HL-60 (cell line): ENCODE results near the gene MRAS.

Experiments
- DNase-seq, 2 experiments: peaks; one replicate each; pipeline ENCODE4 v3.0.0-alpha.2; 2010 to 2020; ENCODE audit warnings: low read depth in 1 of 2, low spot score in 1 of 2
- H3K27ac ChIP-seq: fragments of 250-450 bp; sonication (Bioruptor Pico); replicated peaks from 2 replicates; pipeline ENCODE4 v1.5.1; 2020; ENCODE audit warnings: mild to moderate bottlenecking, moderate library complexity
- H3K27me3 ChIP-seq: fragments of 250-450 bp; sonication (Bioruptor Pico); 2 replicates; pipeline ENCODE4 v1.5.1; 2021; ENCODE audit warnings: mild to moderate bottlenecking, moderate library complexity; ENCODE audit not compliant: insufficient read depth, poor library complexity, severe bottlenecking
- H3K4me3 ChIP-seq: replicated peaks from 2 replicates; pipeline ENCODE4 v1.5.1; 2011; ENCODE audit warnings: mild to moderate bottlenecking, control low read depth, low read length; ENCODE audit not compliant: insufficient read depth
- GABPA ChIP-seq: IDR thresholded peaks from 2 replicates; pipeline ENCODE4 v1.6.1; 2012; ENCODE audit warnings: low read depth
- POLR2AphosphoS5 ChIP-seq: IDR thresholded peaks from 2 replicates; pipeline ENCODE4 v1.6.1; 2012; ENCODE audit warnings: low read depth
- REST ChIP-seq: IDR thresholded peaks from 2 replicates; pipeline ENCODE4 v1.6.1; 2012; ENCODE audit warnings: low read depth; ENCODE audit not compliant: insufficient replicate concordance
- SPI1 ChIP-seq: IDR thresholded peaks from 2 replicates; pipeline ENCODE4 v1.6.1; 2012; ENCODE audit warnings: low read depth, mild to moderate bottlenecking, borderline replicate concordance
- TF ChIP-seq, protein P1 (sequence below): IDR thresholded peaks from one replicate; pipeline ENCODE4 v1.5.1; 2011; ENCODE audit warnings: low read length, control low read depth, inconsistent platforms; ENCODE audit not compliant: insufficient read depth

The MRAS gene

DNA sequence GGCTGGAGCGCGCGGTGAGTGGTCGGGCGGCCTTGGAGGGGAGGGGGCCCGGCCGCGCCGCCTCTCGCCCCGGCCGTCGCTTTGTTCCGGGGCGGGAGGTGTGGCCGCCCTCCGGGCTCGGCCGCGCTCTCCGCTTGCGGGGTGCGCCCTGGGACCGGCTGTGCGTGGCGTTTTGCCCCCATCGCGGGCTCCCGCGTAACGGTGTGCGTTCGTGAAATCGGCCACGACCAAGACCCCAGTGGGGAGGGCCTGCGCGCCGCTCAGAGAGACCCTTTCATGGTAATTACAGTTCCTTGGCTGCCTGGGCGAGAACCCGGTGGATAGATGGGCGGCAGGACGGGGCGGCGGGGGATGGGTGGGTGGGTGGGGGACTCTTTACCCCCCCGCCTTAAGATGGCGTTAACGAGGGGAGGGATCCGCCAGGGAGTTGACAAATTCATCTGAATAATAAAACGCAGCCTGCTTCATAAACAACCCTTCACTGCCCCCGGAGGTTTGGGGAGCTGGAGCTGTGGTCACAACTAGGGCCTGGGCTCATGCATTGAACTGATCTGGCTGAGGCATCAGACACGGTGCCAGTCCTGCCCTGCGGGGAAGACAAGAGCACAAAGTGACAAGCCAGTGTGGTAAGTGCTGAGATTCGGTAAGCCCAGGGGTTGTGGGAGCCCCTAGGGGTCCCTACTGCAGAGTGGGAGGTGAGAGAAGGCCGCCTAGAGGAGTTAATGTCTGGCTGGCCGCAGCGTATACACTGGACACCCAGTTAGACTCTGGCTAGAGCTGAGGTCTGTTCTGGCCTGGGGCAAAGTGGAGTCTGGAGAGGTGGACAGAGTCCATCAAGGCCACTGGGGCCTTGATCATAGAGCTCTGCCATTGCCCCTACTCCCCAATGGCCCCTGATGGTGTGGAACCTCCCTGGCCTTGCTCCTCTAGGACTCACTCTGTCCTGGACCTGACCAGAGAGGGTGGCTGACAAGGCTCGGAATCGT lies 668 bp downstream of the MRAS start:
- Histone ChIP-seq H3K27ac (no peak overlapping the region), H3K27me3 (peaks cover 39% of the 10 kb centered on the region), H3K4me3 (peak overlapping the region; percentile 53)
- DNase-seq: no peak
- TF ChIP-seq POLR2AphosphoS5: no peak
- no peak for TF ChIP-seq GABPA
- TF ChIP-seq REST: no peak
- TF ChIP-seq, protein P1, sequence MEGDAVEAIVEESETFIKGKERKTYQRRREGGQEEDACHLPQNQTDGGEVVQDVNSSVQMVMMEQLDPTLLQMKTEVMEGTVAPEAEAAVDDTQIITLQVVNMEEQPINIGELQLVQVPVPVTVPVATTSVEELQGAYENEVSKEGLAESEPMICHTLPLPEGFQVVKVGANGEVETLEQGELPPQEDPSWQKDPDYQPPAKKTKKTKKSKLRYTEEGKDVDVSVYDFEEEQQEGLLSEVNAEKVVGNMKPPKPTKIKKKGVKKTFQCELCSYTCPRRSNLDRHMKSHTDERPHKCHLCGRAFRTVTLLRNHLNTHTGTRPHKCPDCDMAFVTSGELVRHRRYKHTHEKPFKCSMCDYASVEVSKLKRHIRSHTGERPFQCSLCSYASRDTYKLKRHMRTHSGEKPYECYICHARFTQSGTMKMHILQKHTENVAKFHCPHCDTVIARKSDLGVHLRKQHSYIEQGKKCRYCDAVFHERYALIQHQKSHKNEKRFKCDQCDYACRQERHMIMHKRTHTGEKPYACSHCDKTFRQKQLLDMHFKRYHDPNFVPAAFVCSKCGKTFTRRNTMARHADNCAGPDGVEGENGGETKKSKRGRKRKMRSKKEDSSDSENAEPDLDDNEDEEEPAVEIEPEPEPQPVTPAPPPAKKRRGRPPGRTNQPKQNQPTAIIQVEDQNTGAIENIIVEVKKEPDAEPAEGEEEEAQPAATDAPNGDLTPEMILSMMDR: no peak
- no peak for TF ChIP-seq SPI1

DNA sequence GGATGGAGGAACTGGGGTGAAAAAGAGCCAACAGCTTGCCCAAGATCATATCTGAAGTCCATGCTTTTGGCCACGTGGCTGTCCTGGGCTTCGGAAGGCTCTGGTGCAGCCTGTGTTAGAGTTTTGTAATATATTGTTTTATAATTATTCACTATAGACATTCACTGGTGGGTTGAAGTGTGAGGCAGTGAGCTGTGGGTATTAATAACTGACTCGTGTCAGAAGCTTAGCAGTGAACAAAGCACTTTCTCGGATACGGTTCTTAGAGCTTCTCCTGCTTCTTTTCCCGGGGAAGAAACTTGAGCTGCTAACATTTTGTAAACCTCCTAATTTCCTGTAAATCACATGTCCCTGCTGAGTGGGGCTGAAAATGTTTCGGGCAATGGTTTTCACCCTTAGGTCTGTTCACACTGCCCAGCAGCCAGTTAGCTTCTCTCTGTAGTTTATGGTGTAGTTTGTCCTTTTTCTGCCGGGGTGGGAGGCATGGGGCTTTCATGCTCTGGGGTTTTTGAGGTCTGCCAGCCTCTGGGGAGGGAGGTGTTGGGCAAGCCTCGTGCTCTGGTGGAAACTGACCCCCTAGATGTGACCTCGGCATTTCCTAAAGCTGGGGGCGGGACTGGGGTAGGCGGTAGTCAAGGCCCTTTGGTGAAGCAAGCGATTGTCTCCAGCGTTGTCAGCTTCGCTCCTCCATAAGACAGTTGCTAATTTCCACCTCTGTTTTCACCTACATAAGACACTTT lies 1.7 kb downstream of the MRAS start:
- TF ChIP-seq GABPA (no peak), SPI1 (no peak), REST (no peak), POLR2AphosphoS5 (no peak)
- TF ChIP-seq, protein P1: no peak
- no peak for DNase-seq
- H3K4me3 ChIP-seq: no peak overlapping the region
- peaks cover 44% of the 10 kb centered on the region for H3K27me3 ChIP-seq
- H3K27ac ChIP-seq: no peak overlapping the region

DNA sequence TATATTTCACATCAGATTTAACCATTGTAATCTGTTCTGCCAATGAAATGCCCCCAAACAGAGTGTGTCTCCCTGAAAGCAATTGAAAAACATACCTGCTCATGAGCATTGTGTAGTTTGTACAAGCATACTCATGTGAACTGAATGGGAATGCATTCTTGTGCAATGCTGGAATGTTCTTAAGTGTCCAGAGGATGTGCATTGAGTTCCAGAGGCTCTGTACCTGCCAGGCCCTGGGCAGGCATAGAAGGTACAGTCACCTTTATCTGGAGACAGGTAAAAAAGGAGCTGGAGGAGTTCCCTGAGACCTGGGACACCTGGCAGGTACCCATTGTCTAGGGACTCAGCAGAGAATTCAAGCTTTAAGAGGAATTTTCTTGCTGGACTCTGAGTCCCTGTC lies 2.8 kb downstream of the MRAS start:
- Histone ChIP-seq H3K27ac (no peak overlapping the region), H3K4me3 (no peak overlapping the region), H3K27me3 (peaks cover 44% of the 10 kb centered on the region)
- no peak for DNase-seq
- TF ChIP-seq, protein P1: no peak
- TF ChIP-seq REST (no peak), SPI1 (no peak), POLR2AphosphoS5 (no peak), GABPA (no peak)
